ENCODE results near the gene COX4I2. TPM values are rescaled to one million over a fixed set of nuclear protein-coding genes. Genes with fewer than 3 reads are reported as not detected.
"Not testable (repeated sequence)": the region's sequence is repeated elsewhere in the genome, so short reads cannot be mapped to it uniquely, and the experiment has no call there.

Gene COX4I2
- total RNA-seq, 1 experiment from 2014 or later, result not detected

DNA sequence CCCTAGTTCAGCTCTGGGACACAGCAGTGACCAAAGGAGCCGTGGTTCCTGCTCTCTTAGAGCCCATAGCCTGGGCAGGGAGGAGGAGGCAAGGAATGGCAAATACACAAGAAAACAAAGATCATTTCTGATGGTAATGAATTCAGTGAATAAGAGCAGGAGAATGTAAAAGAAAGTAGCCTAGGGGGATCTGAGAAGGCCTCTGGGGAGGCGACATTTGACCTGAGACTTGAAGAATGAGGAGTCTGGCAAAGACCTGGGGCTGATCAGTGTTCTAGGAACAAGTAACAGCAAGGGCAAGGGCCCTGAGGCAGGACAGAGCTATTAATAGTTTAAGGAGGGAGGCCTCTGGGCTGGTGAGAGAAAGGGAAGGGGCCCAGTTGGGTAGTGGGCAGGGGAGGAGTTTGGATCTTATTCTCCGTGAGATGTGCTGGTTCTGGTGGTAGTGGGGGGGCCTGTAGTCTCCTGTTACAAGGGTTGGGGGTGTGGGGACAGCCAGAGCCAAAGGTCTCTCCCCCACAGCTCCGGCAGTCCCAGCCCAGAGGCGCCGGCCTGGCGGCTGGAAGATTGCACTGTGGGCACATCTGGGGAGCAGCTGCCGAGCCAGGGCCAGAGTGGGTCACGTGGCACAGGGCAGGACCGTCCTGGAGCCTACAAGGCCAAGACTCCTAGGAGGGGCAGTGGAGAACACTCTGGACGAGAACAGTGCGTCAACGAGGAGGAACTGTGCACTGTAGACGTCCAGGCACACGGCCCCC is 41.9 kb upstream of the COX4I2 start:
- no peaks in the 10 kb centered on the region for H3K9me2 ChIP-seq (replicated peaks; ENCODE audit: low read length)
- no peaks in the 10 kb centered on the region for H4K20me1 ChIP-seq (ENCODE audit: low read length)
- H3K4me3 ChIP-seq (ENCODE audit: low read length), result no peak overlapping the region
- H3K9ac ChIP-seq (ENCODE audit: low read length), result no peak overlapping the region; the same call in 1 of the 2 replicates
- no peak for TF ChIP-seq EZH2phosphoT487 (IDR thresholded peaks at IDR 0.05; ENCODE audit: borderline replicate concordance, low read length)
- TF ChIP-seq, protein P1, sequence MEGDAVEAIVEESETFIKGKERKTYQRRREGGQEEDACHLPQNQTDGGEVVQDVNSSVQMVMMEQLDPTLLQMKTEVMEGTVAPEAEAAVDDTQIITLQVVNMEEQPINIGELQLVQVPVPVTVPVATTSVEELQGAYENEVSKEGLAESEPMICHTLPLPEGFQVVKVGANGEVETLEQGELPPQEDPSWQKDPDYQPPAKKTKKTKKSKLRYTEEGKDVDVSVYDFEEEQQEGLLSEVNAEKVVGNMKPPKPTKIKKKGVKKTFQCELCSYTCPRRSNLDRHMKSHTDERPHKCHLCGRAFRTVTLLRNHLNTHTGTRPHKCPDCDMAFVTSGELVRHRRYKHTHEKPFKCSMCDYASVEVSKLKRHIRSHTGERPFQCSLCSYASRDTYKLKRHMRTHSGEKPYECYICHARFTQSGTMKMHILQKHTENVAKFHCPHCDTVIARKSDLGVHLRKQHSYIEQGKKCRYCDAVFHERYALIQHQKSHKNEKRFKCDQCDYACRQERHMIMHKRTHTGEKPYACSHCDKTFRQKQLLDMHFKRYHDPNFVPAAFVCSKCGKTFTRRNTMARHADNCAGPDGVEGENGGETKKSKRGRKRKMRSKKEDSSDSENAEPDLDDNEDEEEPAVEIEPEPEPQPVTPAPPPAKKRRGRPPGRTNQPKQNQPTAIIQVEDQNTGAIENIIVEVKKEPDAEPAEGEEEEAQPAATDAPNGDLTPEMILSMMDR (conservative IDR thresholded peaks at IDR 0.05; ENCODE audit: low read depth, low read length), result no peak
- H3K36me3 ChIP-seq (ENCODE audit: low read depth, low read length), result no peaks in the 10 kb centered on the region
- ChIA-PET POLR2A (ENCODE audit: unreplicated experiment) (interaction anchor here (0.6 to 0.9 kb wide), 2 partner anchors 22 to 152 kb away, joined by 3 to 5 read pairs; no protein-coding TSS in a partner anchor), CTCF (no interaction called here)
- peak overlapping the region; percentile 84 for H3K27ac ChIP-seq (ENCODE audit: low read length)
- no peak overlapping the region for H2AFZ ChIP-seq (ENCODE audit: low read length)
- intact Hi-C loops (cut with micrococcal nuclease), result loop anchor here (10.0 kb wide), 1 partner anchor 1819 kb away; no protein-coding TSS in a partner anchor
- no peaks in the 10 kb centered on the region for H3F3A ChIP-seq (ENCODE audit: low read length, unreplicated experiment)
- DNase-seq, result peak; percentile 65
- peaks cover 28% of the 10 kb centered on the region for H3K4me1 ChIP-seq (ENCODE audit: insufficient read depth, low read length)
- H3K4me2 ChIP-seq (ENCODE audit: low read length), result peak overlapping the region; percentile 65; the same call in 1 of the 2 replicates
- H3K79me2 ChIP-seq (ENCODE audit: low read length), result peaks cover 13% of the 10 kb centered on the region
- ATAC-seq, result no peak
- no peaks in the 10 kb centered on the region for H3K9me3 ChIP-seq (ENCODE audit: low read length)
- H3K27me3 ChIP-seq (ENCODE audit: low read length), result no peaks in the 10 kb centered on the region
- BruUV-seq (replicated peaks), result no TSS peak

DNA sequence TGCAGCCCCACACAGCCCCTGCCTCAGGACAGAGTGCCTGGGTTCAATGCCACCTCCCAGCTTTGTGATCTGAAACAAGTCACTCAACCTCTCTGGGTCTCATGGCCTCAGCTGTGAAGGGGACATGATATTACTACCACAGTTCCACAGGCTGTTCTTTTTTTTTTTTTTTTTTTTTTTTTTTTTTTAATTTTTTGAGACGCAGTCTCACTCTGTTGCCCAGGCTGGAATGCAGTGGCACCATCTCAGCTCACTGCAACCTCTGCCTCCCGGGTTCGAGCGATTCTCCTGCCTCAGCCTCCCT is 41.3 kb upstream of the COX4I2 start:
- H4K20me1 ChIP-seq (ENCODE audit: low read length); H3K4me3 ChIP-seq (ENCODE audit: low read length); H2AFZ ChIP-seq (ENCODE audit: low read length); H3K27me3 ChIP-seq (ENCODE audit: low read length); H3K9me2 ChIP-seq (replicated peaks; ENCODE audit: low read length); CTCF ChIA-PET; H3K4me2 ChIP-seq (ENCODE audit: low read length); BruUV-seq (replicated peaks); DNase-seq; H3K27ac ChIP-seq (ENCODE audit: low read length); H3F3A ChIP-seq (ENCODE audit: low read length, unreplicated experiment); POLR2A ChIA-PET (ENCODE audit: unreplicated experiment); H3K36me3 ChIP-seq (ENCODE audit: low read depth, low read length); H3K9ac ChIP-seq (ENCODE audit: low read length); ATAC-seq; H3K9me3 ChIP-seq (ENCODE audit: low read length): not testable (repeated sequence)
- intact Hi-C loops (cut with micrococcal nuclease), result loop anchor here (10.0 kb wide), 1 partner anchor 1818 kb away; no protein-coding TSS in a partner anchor
- Histone ChIP-seq H3K79me2 (ENCODE audit: low read length) (peaks cover 13% of the 10 kb centered on the region), H3K4me1 (ENCODE audit: insufficient read depth, low read length) (peaks cover 28% of the 10 kb centered on the region)

DNA sequence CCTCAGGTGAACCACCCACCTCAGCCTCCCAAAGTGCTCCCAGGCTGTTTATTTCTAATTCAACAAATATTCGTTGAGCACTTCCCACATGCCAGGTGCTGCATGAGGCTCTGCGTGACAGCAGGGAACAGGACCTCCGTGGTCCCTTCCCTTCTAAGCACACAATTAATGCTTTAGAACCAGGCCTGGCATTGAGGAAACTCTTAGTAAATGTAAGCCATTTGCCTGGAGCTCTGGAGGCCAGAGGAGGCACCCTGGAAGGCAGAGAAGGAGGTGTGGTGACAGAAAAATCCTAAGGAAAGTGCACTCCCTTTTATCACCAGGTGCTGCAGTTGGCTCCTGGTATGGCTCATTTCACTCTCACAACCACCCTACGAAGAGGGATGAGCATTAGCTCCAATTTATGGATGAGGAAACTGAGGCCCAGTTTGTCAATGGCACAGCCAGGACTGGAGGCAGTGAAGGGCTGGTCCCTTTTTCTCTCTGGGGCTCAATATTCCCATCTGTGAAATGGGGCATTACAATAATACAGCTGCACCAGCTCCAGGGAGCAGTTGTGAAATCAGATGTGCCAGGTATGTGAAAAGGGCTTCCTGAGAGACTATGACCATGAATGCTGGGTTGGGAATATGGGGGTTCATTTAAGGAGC is 40.8 kb upstream of the COX4I2 start:
- CTCF ChIA-PET, result no interaction called here
- peaks cover 13% of the 10 kb centered on the region for H3K79me2 ChIP-seq (ENCODE audit: low read length)
- TF ChIP-seq, protein P1 (conservative IDR thresholded peaks at IDR 0.05; ENCODE audit: low read depth, low read length), result no peak
- no peak for TF ChIP-seq EZH2phosphoT487 (IDR thresholded peaks at IDR 0.05; ENCODE audit: borderline replicate concordance, low read length)
- no peak for TF ChIP-seq EZH2 (IDR thresholded peaks at IDR 0.05; ENCODE audit: low read length, unreplicated experiment)
- no peak overlapping the region for H3K4me2 ChIP-seq (ENCODE audit: low read length)
- intact Hi-C loops (cut with micrococcal nuclease), result loop anchor here (10.0 kb wide), 1 partner anchor 1818 kb away; no protein-coding TSS in a partner anchor
- peaks cover 28% of the 10 kb centered on the region for H3K4me1 ChIP-seq (ENCODE audit: insufficient read depth, low read length)
- no peaks in the 10 kb centered on the region for H4K20me1 ChIP-seq (ENCODE audit: low read length)
- DNase-seq (no peak), ATAC-seq (no peak)
- H3K4me3 ChIP-seq (ENCODE audit: low read length), result no peak overlapping the region
- POLR2A ChIA-PET (ENCODE audit: unreplicated experiment), result no interaction called here
- H3K27ac ChIP-seq (ENCODE audit: low read length), result no peak overlapping the region
- no peaks in the 10 kb centered on the region for H3K9me3 ChIP-seq (ENCODE audit: low read length)
- BruUV-seq (replicated peaks), result no TSS peak
- H3K9me2 ChIP-seq (replicated peaks; ENCODE audit: low read length), result no peaks in the 10 kb centered on the region
- H3K36me3 ChIP-seq (ENCODE audit: low read depth, low read length), result no peaks in the 10 kb centered on the region
- no peak overlapping the region for H3K9ac ChIP-seq (ENCODE audit: low read length)
- no peak overlapping the region for H2AFZ ChIP-seq (ENCODE audit: low read length)
- no peaks in the 10 kb centered on the region for H3F3A ChIP-seq (ENCODE audit: low read length, unreplicated experiment)
- H3K27me3 ChIP-seq (ENCODE audit: low read length), result no peaks in the 10 kb centered on the region

Data from PC-3 (cell line).